B cell (primary cell): ENCODE measurements around the gene DMPK. TPM values are rescaled to one million over a fixed set of nuclear protein-coding genes. Genes with fewer than 3 reads are reported as not detected.

ENCODE experiments used
- ATAC-seq: fragments of 200-7000 bp; cut with Tn5 transposase; one replicate; pipeline ENCODE4 v1.10.0; 2021; ENCODE audit warnings: low read depth, mild to moderate bottlenecking, moderate number of reproducible peaks, moderate library complexity
- CTCF ChIA-PET: fragments of 350-600 bp; sonication (Branson Sonifier 250); formaldehyde crosslinking; loops from one replicate; lab custom pipeline; 2021; ENCODE audit warnings: antibody characterized with exemption, inconsistent platforms; lab: Charles Lee
- POLR2A ChIA-PET: fragments of 350-600 bp; sonication (Branson Sonifier 250); formaldehyde crosslinking; loops from one replicate; lab custom pipeline; 2021; ENCODE audit warnings: antibody characterized with exemption; lab: Charles Lee
- DNase-seq: peaks from one replicate; pipeline ENCODE4 v3.0.0; 2013
- H2AFZ ChIP-seq: 2 replicates; pipeline ENCODE4 v1.6.1; 2012; ENCODE audit warnings: mild to moderate bottlenecking, low read depth, low read length; ENCODE audit not compliant: insufficient read depth, poor library complexity, severe bottlenecking
- H3K27ac ChIP-seq, 2 donors: 1 replicate in 1 of 2; 2 replicates in 1 of 2; pipeline ENCODE4 v1.5.1; 2012 to 2013; ENCODE audit warnings: low read length in 2 of 2, mild to moderate bottlenecking in 2 of 2, moderate library complexity in 1 of 2
- H3K27me3 ChIP-seq, 4 experiments: fragments of 200-600 bp in 1 of 4; sonication (generic) in 1 of 4; replicated peaks in 1 of 4; 1 replicate in 2 of 4; 2 replicates in 2 of 4; pipeline versions ENCODE4 v1.6.1 to v1.7.0; 2013 to 2016; ENCODE audit warnings: low read length in 3 of 4, mild to moderate bottlenecking in 2 of 4, mixed read lengths in 1 of 4, moderate library complexity in 1 of 4; ENCODE audit not compliant: insufficient read depth in 4 of 4, control insufficient read depth in 3 of 4; ENCODE audit errors: control extremely low read depth in 1 of 4
- H3K36me3 ChIP-seq, 2 experiments: replicated peaks in 1 of 2; 1 replicate in 1 of 2; 2 replicates in 1 of 2; pipeline versions ENCODE4 v1.6.1 to v1.7.1; 2013; ENCODE audit warnings: low read length in 1 of 2; ENCODE audit not compliant: insufficient read depth in 2 of 2, control insufficient read depth in 1 of 2; ENCODE audit errors: control extremely low read depth in 1 of 2, extremely low read depth in 1 of 2
- H3K4me1 ChIP-seq, 2 donors: fragments of 200-600 bp in 1 of 2; sonication (generic) in 1 of 2; 1 replicate in 1 of 2; 2 replicates in 1 of 2; pipeline versions ENCODE4 v1.5.1 to v1.6.1; 2013 to 2017; ENCODE audit warnings: low read length in 2 of 2; ENCODE audit not compliant: control insufficient read depth in 2 of 2, insufficient read depth in 2 of 2
- H3K4me2 ChIP-seq: replicated peaks from 2 replicates; pipeline ENCODE3; 2012; ENCODE audit warnings: mild to moderate bottlenecking, low read depth, low read length; ENCODE audit not compliant: poor library complexity, severe bottlenecking
- H3K4me3 ChIP-seq, 5 experiments: fragments of 200-600 bp in 1 of 5; sonication (generic) in 1 of 5; 1 replicate in 3 of 5; 2 replicates in 2 of 5; pipeline versions ENCODE4 v1.5.1 to v1.7.0; 2011 to 2016; ENCODE audit warnings: low read length in 4 of 5, mild to moderate bottlenecking in 4 of 5, low read depth in 2 of 5, control low read depth in 1 of 5, moderate library complexity in 1 of 5; ENCODE audit not compliant: insufficient read depth in 1 of 5; ENCODE audit errors: control extremely low read depth in 1 of 5, extremely low read depth in 1 of 5
- H3K79me2 ChIP-seq: fragments of 200-600 bp; sonication (generic); one replicate; pipeline ENCODE4 v1.6.0; 2016; ENCODE audit warnings: low read length; ENCODE audit not compliant: control insufficient read depth, insufficient read depth
- H3K9ac ChIP-seq: fragments of 200-600 bp; sonication (generic); 2 replicates; pipeline ENCODE4 v1.6.1; 2017; ENCODE audit warnings: mild to moderate bottlenecking, low read length, moderate library complexity
- H3K9me3 ChIP-seq, 3 donors: one replicate each; pipeline versions ENCODE4 v1.6.1 to v1.7.1; 2013; ENCODE audit warnings: low read length in 2 of 3; ENCODE audit not compliant: control insufficient read depth in 2 of 3, insufficient read depth in 1 of 3; ENCODE audit errors: control extremely low read depth in 1 of 3
- H4K20me1 ChIP-seq: 2 replicates; pipeline ENCODE4 v1.6.0; 2012; ENCODE audit warnings: mild to moderate bottlenecking, low read length; ENCODE audit not compliant: insufficient read depth, control insufficient read depth, poor library complexity, severe bottlenecking
- H3K27ac Mint-ChIP-seq: one replicate; pipeline ENCODE4 v1.8.0; 2021; ENCODE audit warnings: mixed read lengths
- H3K27me3 Mint-ChIP-seq: one replicate; pipeline ENCODE4 v1.8.0; 2021; ENCODE audit warnings: mixed read lengths
- H3K4me1 Mint-ChIP-seq: one replicate; pipeline ENCODE4 v1.8.0; 2021; ENCODE audit warnings: mixed read lengths
- H3K4me3 Mint-ChIP-seq: one replicate; pipeline ENCODE4 v1.8.0; 2021; ENCODE audit warnings: mixed read lengths
- H3K9me3 Mint-ChIP-seq: one replicate; pipeline ENCODE4 v1.8.0; 2022; ENCODE audit warnings: mixed read lengths; ENCODE audit not compliant: insufficient read depth
- CTCF ChIP-seq: fragments of 200-600 bp; IDR thresholded peaks from one replicate; pipeline ENCODE4 v1.8.0; 2022; ENCODE audit warnings: antibody characterized with exemption, mild to moderate bottlenecking
- EZH2 ChIP-seq: IDR thresholded peaks from 2 replicates; pipeline ENCODE4 v1.6.1; 2012; ENCODE audit warnings: borderline replicate concordance, low read depth, mild to moderate bottlenecking, moderate library complexity, low read length; ENCODE audit not compliant: insufficient read depth, poor library complexity, severe bottlenecking
- WGBS: methylation state at CpG from one replicate; pipeline ENCODE4 v1.1.5; 2013; ENCODE audit warnings: missing lambda C conversion rate; ENCODE audit not compliant: insufficient coverage; 5-methylcytosine and 5-hydroxymethylcytosine counted together
- intact Hi-C: fragments of 100-400 bp; cut with micrococcal nuclease; formaldehyde crosslinking; loops from one replicate; pipeline ENCODE4 v1.10.0; 2022
- polyA plus RNA-seq: library from polyadenylated mRNA; depleted of rRNA; stranded (reverse); fragments of >200 nt; gene quantifications from 2 replicates; pipeline ENCODE4 v1.2.3, GENCODE V29; 2012
- total RNA-seq, 2 donors: library from RNA; stranded (reverse); fragments of 120-200 nt in 1 of 2; gene quantifications; 1 replicate in 1 of 2; 2 replicates in 1 of 2; pipeline versions ENCODE4 v1.2.3 to v1.2.4, GENCODE V29; 2013 to 2022

The DMPK gene
- total and polyA plus RNA-seq, 2 donors (not counting 1 experiment from before 2014, with no cell fraction given): 28.7 to 58.3 TPM

- H3K27me3 ChIP-seq: no peaks in the 10 kb centered on the region
- H3K4me3 Mint-ChIP-seq: no peak overlapping the region
- POLR2A ChIA-PET: no interaction called here
- 99% methylated on average over 7 of the region's 15 CpGs for WGBS
- no peaks in the 10 kb centered on the region for H3K9me3 ChIP-seq
- H3K27ac ChIP-seq: no peak overlapping the region
- H3K4me1 ChIP-seq: peaks cover 24 to 29% of the 10 kb centered on the region in 2 donors
- no peak overlapping the region for H2AFZ ChIP-seq
- CTCF ChIA-PET: interaction anchor here (0.7 to 3.5 kb wide), 4 partner anchors 10 to 62 kb away, joined by 3 to 13 read pairs (median 4); no protein-coding TSS in a partner anchor
- TF ChIP-seq CTCF: no peak
- TF ChIP-seq EZH2: no peak
- intact Hi-C loops: no loop called here
- peaks cover 63% of the 10 kb centered on the region for H4K20me1 ChIP-seq
- peaks cover 29% of the 10 kb centered on the region for H3K79me2 ChIP-seq
- H3K27me3 Mint-ChIP-seq: peaks cover 2% of the 10 kb centered on the region
- H3K4me3 ChIP-seq: no peak overlapping the region
- H3K4me1 Mint-ChIP-seq: peaks cover 28% of the 10 kb centered on the region
- H3K4me2 ChIP-seq: no peak overlapping the region
- H3K9ac ChIP-seq: no peak overlapping the region
- no peak overlapping the region for H3K27ac Mint-ChIP-seq
- no peak for DNase-seq
- no peak for ATAC-seq
- peaks cover 0 to 29% of the 10 kb centered on the region in 2 experiments for H3K36me3 ChIP-seq
- no peaks in the 10 kb centered on the region for H3K9me3 Mint-ChIP-seq
Measured at GRCh38 chr19:45789035-45789786, 6.9 kb upstream of the DMPK start.

GRCh38 chr19:45786533-45786894 is 4.2 kb upstream of the DMPK start:
- Histone ChIP-seq H2AFZ (no peak overlapping the region), H3K27ac (no peak overlapping the region), H3K4me1 (peaks cover 10 to 11% of the 10 kb centered on the region in 2 donors), H4K20me1 (peaks cover 80% of the 10 kb centered on the region), H3K9me3 (no peaks in the 10 kb centered on the region), H3K4me2 (no peak overlapping the region), H3K9ac (no peak overlapping the region), H3K27me3 (peaks cover 0 to 2% (median 0%) of the 10 kb centered on the region in 4 experiments), H3K4me3 (no peak overlapping the region), H3K79me2 (peaks cover 12% of the 10 kb centered on the region), H3K36me3 (peaks cover 0 to 29% of the 10 kb centered on the region in 2 experiments)
- ATAC-seq (no peak), DNase-seq (no peak)
- WGBS: 98% methylated on average over 21 of the region's 21 CpGs
- Mint-ChIP-seq H3K9me3 (no peaks in the 10 kb centered on the region), H3K27me3 (no peaks in the 10 kb centered on the region), H3K4me1 (peaks cover 10% of the 10 kb centered on the region), H3K4me3 (no peak overlapping the region), H3K27ac (no peak overlapping the region)
- no peak for TF ChIP-seq EZH2
- TF ChIP-seq CTCF: no peak
- POLR2A ChIA-PET: no interaction called here
- intact Hi-C loops: no loop called here
- CTCF ChIA-PET: no interaction called here
